SK-N-SH (cell line): Measurements from ENCODE around the gene UBE4B. TPM values are rescaled to one million over a fixed set of nuclear protein-coding genes. Genes with fewer than 3 reads are reported as not detected.

Experiments used
- CTCF ChIA-PET: fragments of 300-600, 350-600 bp; formaldehyde crosslinking; extraction: SDS; loops from one replicate; lab custom pipeline; 2021; lab: Yijun Ruan, JAX
- POLR2A ChIA-PET: fragments of 350-600 bp; sonication (Branson Sonifier 250); formaldehyde crosslinking; extraction: SDS; loops from one replicate; lab custom pipeline; 2020; ENCODE audit warnings: antibody characterized with exemption, inconsistent platforms; lab: Yijun Ruan, JAX
- DNase-seq: peaks from one replicate; pipeline ENCODE4 v3.0.0; 2012
- H2AFZ ChIP-seq: fragments of 200-600 bp; sonication (generic); 2 replicates; pipeline ENCODE4 v1.8.1; 2016; ENCODE audit warnings: antibody characterized with exemption, mild to moderate bottlenecking, low read depth
- H3F3A ChIP-seq: fragments of 200-600 bp; sonication (generic); replicated peaks from 2 replicates; pipeline ENCODE3; 2016; ENCODE audit warnings: antibody characterized with exemption, mild to moderate bottlenecking; ENCODE audit not compliant: insufficient read depth
- H3K27ac ChIP-seq, 2 experiments: fragments of 200-500 bp in 1 of 2; fragments of 200-600 bp in 1 of 2; sonication (Bioruptor generic) in 1 of 2; sonication (generic), shearing (Covaris generic) in 1 of 2; 2 replicates each; pipeline versions ENCODE4 v1.5.1 to v1.6.1; 2014 to 2016; ENCODE audit warnings: low read depth in 2 of 2, inconsistent platforms in 1 of 2, low read length in 1 of 2, mild to moderate bottlenecking in 1 of 2, mixed read lengths in 1 of 2
- H3K27me3 ChIP-seq: fragments of 200-600 bp; sonication (generic), shearing (Covaris generic); 2 replicates; pipeline ENCODE4 v1.6.1; 2016; ENCODE audit warnings: mixed run types; ENCODE audit not compliant: insufficient read depth
- H3K36me3 ChIP-seq, 2 experiments: fragments of 200-500 bp in 1 of 2; fragments of 200-600 bp in 1 of 2; sonication (Bioruptor generic) in 1 of 2; sonication (generic) in 1 of 2; replicated peaks in 1 of 2; 2 replicates each; pipeline versions ENCODE3 to v1.5.1; 2014 to 2016; ENCODE audit warnings: low read length in 1 of 2, mild to moderate bottlenecking in 1 of 2; ENCODE audit not compliant: insufficient read depth in 2 of 2, control insufficient read depth in 1 of 2
- H3K4me1 ChIP-seq, 2 experiments: fragments of 200-500 bp in 1 of 2; fragments of 200-600 bp in 1 of 2; sonication (Bioruptor generic) in 1 of 2; sonication (generic), shearing (Covaris generic) in 1 of 2; 2 replicates each; pipeline versions ENCODE4 v1.5.1 to v1.6.1; 2014 to 2016; ENCODE audit warnings: low read depth in 1 of 2, low read length in 1 of 2, mixed run types in 1 of 2; ENCODE audit not compliant: insufficient read depth in 2 of 2, control insufficient read depth in 1 of 2
- H3K4me2 ChIP-seq: fragments of 200-600 bp; sonication (generic), shearing (Covaris generic); 2 replicates; pipeline ENCODE4 v1.6.1; 2017; ENCODE audit warnings: mixed run types
- H3K4me3 ChIP-seq, 2 experiments: fragments of 200-500 bp in 1 of 2; fragments of 200-600 bp in 1 of 2; sonication (Bioruptor generic) in 1 of 2; sonication (generic), shearing (Covaris generic) in 1 of 2; 2 replicates each; pipeline versions ENCODE4 v1.5.1 to v1.8.1; 2014 to 2016; ENCODE audit warnings: low read depth in 2 of 2, inconsistent platforms in 1 of 2, low read length in 1 of 2, mild to moderate bottlenecking in 1 of 2, mixed read lengths in 1 of 2, moderate library complexity in 1 of 2
- H3K79me2 ChIP-seq: fragments of 200-600 bp; sonication (generic); 2 replicates; pipeline ENCODE4 v1.8.1; 2017; ENCODE audit warnings: mild to moderate bottlenecking; ENCODE audit not compliant: insufficient read depth
- H3K9ac ChIP-seq: fragments of 200-600 bp; sonication (generic); 2 replicates; pipeline ENCODE4 v1.6.1; 2017; ENCODE audit warnings: mixed run types
- H3K9me2 ChIP-seq: fragments of 200-600 bp; sonication (generic); 2 replicates; pipeline ENCODE4 v1.6.1; 2017; ENCODE audit warnings: mixed run types
- H3K9me3 ChIP-seq: fragments of 200-600 bp; sonication (generic); 2 replicates; pipeline ENCODE4 v1.6.1; 2017; ENCODE audit warnings: mixed run types, mild to moderate bottlenecking, moderate library complexity
- H4K20me1 ChIP-seq: fragments of 200-600 bp; sonication (generic); 2 replicates; pipeline ENCODE4 v1.6.1; 2017; ENCODE audit warnings: mild to moderate bottlenecking, mixed run types; ENCODE audit not compliant: insufficient read depth
- CHD2 ChIP-seq: fragments of 150-350 bp; IDR thresholded peaks from 2 replicates; pipeline ENCODE4 v1.6.1; 2018; ENCODE audit warnings: low read length; ENCODE audit not compliant: partially characterized antibody
- ELF1 ChIP-seq: IDR thresholded peaks from 2 replicates; pipeline ENCODE4 v1.4.0; 2012
- FOSL2 ChIP-seq: IDR thresholded peaks from 2 replicates; pipeline ENCODE4 v1.4.0; 2012; ENCODE audit warnings: low read depth, mild to moderate bottlenecking, moderate library complexity, borderline replicate concordance
- NFIC ChIP-seq: IDR thresholded peaks from 2 replicates; pipeline ENCODE4 v1.4.0; 2012; ENCODE audit warnings: borderline replicate concordance
- NRF1 ChIP-seq: IDR thresholded peaks from 2 replicates; pipeline ENCODE4 v1.6.1; 2012; ENCODE audit warnings: low read depth, mild to moderate bottlenecking, low read length
- RFX5 ChIP-seq: IDR thresholded peaks from 2 replicates; pipeline ENCODE4 v1.6.1; 2012; ENCODE audit warnings: mild to moderate bottlenecking, improper control_type of control experiment, low read length
- SIN3A ChIP-seq: IDR thresholded peaks from 2 replicates; pipeline ENCODE4 v1.6.1; 2012; ENCODE audit warnings: low read depth, mild to moderate bottlenecking, low read length, moderate library complexity, borderline replicate concordance
- TCF12 ChIP-seq: IDR thresholded peaks from 2 replicates; pipeline ENCODE4 v1.4.0; 2012
- TEAD4 ChIP-seq: IDR thresholded peaks from 2 replicates; pipeline ENCODE4 v1.4.0; 2012; ENCODE audit warnings: mild to moderate bottlenecking, borderline replicate concordance; ENCODE audit not compliant: insufficient read depth
- YY1 ChIP-seq: IDR thresholded peaks from 2 replicates; pipeline ENCODE4 v1.4.0; 2012; ENCODE audit warnings: low read depth, mild to moderate bottlenecking
- WGBS: methylation state at CpG from one replicate; pipeline ENCODE4 v1.1.6; 2017; ENCODE audit warnings: low lambda C conversion rate; 5-methylcytosine and 5-hydroxymethylcytosine counted together
- polyA plus RNA-seq, 3 experiments: library from polyadenylated mRNA; depleted of rRNA; stranded (reverse); fragments of >200 nt; gene quantifications; 2 replicates each; pipeline ENCODE4 v1.2.3, GENCODE V29; 2012
- TF ChIP-seq, protein P1 (sequence below): fragments of 150-350 bp; IDR thresholded peaks from 2 replicates; pipeline ENCODE4 v1.6.1; 2016; ENCODE audit warnings: mild to moderate bottlenecking, low read depth, low read length
- TF ChIP-seq, protein P2 (sequence below): IDR thresholded peaks from 2 replicates; pipeline ENCODE4 v1.4.0; 2012; ENCODE audit warnings: low read depth, borderline replicate concordance
- TF ChIP-seq, protein P3 (sequence below): IDR thresholded peaks from 2 replicates; pipeline ENCODE4; 2012
- TF ChIP-seq, protein P4 (sequence below): IDR thresholded peaks from 2 replicates; pipeline ENCODE4 v1.4.0; 2012; ENCODE audit warnings: low read depth, borderline replicate concordance

Gene UBE4B
- polyA plus RNA-seq, 1 of the 3 experiments (the other 2 are of a cell fraction): 19.1 TPM

DNA sequence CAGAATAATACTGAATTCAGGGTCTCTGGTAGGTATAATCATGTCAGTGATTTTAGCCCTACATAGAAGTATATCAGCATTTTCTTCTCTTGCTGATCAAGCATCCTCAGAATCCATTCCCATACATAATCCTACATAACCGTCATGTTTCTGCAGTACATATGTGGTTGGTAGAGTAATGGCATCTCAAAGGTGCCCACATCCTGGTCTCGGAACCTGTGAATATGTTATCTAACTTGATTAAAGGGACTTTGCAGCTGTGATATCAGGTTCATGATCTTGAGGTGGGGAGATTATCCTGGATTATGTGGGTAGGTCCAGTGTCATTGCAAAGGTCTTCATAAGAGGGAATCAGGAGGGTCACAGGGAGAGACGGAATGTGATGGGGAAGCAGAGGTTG lies 108.2 kb downstream of the UBE4B start:
- TF ChIP-seq SIN3A: no peak
- no peak for TF ChIP-seq FOSL2
- TF ChIP-seq, protein P1, sequence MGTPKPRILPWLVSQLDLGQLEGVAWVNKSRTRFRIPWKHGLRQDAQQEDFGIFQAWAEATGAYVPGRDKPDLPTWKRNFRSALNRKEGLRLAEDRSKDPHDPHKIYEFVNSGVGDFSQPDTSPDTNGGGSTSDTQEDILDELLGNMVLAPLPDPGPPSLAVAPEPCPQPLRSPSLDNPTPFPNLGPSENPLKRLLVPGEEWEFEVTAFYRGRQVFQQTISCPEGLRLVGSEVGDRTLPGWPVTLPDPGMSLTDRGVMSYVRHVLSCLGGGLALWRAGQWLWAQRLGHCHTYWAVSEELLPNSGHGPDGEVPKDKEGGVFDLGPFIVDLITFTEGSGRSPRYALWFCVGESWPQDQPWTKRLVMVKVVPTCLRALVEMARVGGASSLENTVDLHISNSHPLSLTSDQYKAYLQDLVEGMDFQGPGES: no peak
- TF ChIP-seq ELF1: no peak
- TF ChIP-seq YY1: no peak
- TF ChIP-seq CHD2: no peak
- TF ChIP-seq, protein P2, sequence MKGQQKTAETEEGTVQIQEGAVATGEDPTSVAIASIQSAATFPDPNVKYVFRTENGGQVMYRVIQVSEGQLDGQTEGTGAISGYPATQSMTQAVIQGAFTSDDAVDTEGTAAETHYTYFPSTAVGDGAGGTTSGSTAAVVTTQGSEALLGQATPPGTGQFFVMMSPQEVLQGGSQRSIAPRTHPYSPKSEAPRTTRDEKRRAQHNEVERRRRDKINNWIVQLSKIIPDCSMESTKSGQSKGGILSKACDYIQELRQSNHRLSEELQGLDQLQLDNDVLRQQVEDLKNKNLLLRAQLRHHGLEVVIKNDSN: no peak
- TF ChIP-seq RFX5: no peak
- no peak for TF ChIP-seq TCF12
- TF ChIP-seq, protein P3, sequence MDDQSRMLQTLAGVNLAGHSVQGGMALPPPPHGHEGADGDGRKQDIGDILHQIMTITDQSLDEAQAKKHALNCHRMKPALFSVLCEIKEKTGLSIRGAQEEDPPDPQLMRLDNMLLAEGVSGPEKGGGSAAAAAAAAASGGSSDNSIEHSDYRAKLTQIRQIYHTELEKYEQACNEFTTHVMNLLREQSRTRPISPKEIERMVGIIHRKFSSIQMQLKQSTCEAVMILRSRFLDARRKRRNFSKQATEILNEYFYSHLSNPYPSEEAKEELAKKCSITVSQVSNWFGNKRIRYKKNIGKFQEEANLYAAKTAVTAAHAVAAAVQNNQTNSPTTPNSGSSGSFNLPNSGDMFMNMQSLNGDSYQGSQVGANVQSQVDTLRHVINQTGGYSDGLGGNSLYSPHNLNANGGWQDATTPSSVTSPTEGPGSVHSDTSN: no peak
- no peak for TF ChIP-seq NRF1
- TF ChIP-seq NFIC: no peak
- TF ChIP-seq TEAD4: no peak
- TF ChIP-seq, all 33 proteins: peak for 0
- no peak for DNase-seq
- Histone ChIP-seq H3K36me3 (peaks cover 8 to 32% of the 10 kb centered on the region in 2 experiments), H4K20me1 (no peaks in the 10 kb centered on the region), H2AFZ (no peak overlapping the region), H3K27ac (no peak overlapping the region), H3K9me3 (no peaks in the 10 kb centered on the region), H3K4me3 (no peak overlapping the region), H3K9me2 (no peaks in the 10 kb centered on the region), H3K9ac (no peak overlapping the region), H3K4me1 (no peaks in the 10 kb centered on the region), H3K27me3 (no peaks in the 10 kb centered on the region), H3K79me2 (no peaks in the 10 kb centered on the region), H3K4me2 (no peak overlapping the region), H3F3A (peaks cover 3% of the 10 kb centered on the region)
- POLR2A ChIA-PET: no interaction called here
- 97% methylated on average over 3 of the region's 3 CpGs for WGBS
- CTCF ChIA-PET: interaction anchor here (1.0 to 1.5 kb wide), 2 partner anchors 12 to 266 kb away, joined by 5 read pairs; no protein-coding TSS in a partner anchor

DNA sequence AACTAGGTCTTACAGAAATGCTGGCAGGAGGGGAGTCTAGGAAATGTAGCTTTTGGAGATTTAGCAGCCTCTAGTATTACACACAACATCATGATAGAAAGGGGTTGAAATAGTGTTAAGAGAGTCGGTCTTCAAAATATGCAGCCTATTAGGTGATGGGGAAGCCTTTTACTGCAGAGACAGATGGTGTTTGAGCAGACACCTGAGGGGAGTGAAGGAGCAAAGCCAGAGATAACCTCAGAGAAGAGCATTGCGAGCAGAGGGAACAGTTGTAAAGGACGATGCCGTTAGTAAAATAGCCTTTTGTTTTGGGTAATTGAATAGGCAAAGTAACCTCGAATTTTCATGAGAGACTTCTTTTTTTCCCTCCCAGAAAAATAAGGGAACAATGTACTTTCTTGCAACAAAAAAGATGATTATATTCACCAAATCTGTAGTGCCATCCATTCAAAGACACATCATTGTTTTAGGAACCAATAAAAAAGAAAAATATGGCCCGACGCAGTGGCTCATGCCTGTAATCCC lies 111.3 kb downstream of the UBE4B start:
- Histone ChIP-seq H3K9ac (no peak overlapping the region), H3K27me3 (no peaks in the 10 kb centered on the region), H2AFZ (no peak overlapping the region), H3K27ac (no peak overlapping the region), H3K4me1 (no peaks in the 10 kb centered on the region), H3K4me3 (no peak overlapping the region), H3F3A (peaks cover 4% of the 10 kb centered on the region), H4K20me1 (no peaks in the 10 kb centered on the region), H3K36me3 (peaks cover 1 to 32% of the 10 kb centered on the region in 2 experiments), H3K79me2 (no peaks in the 10 kb centered on the region), H3K9me3 (no peaks in the 10 kb centered on the region), H3K9me2 (no peaks in the 10 kb centered on the region), H3K4me2 (no peak overlapping the region)
- ChIA-PET CTCF (no interaction called here), POLR2A (no interaction called here)
- no peak for DNase-seq
- WGBS: 84% methylated on average over 7 of the region's 7 CpGs
- TF ChIP-seq YY1: no peak
- no peak for TF ChIP-seq TEAD4
- no peak for TF ChIP-seq NFIC
- TF ChIP-seq, protein P4, sequence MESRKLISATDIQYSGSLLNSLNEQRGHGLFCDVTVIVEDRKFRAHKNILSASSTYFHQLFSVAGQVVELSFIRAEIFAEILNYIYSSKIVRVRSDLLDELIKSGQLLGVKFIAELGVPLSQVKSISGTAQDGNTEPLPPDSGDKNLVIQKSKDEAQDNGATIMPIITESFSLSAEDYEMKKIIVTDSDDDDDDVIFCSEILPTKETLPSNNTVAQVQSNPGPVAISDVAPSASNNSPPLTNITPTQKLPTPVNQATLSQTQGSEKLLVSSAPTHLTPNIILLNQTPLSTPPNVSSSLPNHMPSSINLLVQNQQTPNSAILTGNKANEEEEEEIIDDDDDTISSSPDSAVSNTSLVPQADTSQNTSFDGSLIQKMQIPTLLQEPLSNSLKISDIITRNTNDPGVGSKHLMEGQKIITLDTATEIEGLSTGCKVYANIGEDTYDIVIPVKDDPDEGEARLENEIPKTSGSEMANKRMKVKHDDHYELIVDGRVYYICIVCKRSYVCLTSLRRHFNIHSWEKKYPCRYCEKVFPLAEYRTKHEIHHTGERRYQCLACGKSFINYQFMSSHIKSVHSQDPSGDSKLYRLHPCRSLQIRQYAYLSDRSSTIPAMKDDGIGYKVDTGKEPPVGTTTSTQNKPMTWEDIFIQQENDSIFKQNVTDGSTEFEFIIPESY: no peak
